Endothelial cell of umbilical vein (primary cell): ENCODE data around the gene LIX1. TPM values are rescaled to one million over a fixed set of nuclear protein-coding genes. Genes with fewer than 3 reads are reported as not detected.

Experiments
- BruUV-seq: library from RNA; stranded (reverse); fragments of 400-500 nt; replicated peaks from 2 replicates; lab custom pipeline; 2021; lab: Mats Ljungman, UMichigan
- CTCF ChIA-PET: fragments of 300-600, 350-600 bp; sonication (Branson Sonifier 250); formaldehyde crosslinking; loops from one replicate; lab custom pipeline; 2021; ENCODE audit warnings: antibody characterized with exemption, inconsistent platforms; lab: Charles Lee
- POLR2A ChIA-PET: fragments of 300-600, 350-600 bp; sonication (Branson Sonifier 250); formaldehyde crosslinking; loops from one replicate; lab custom pipeline; 2021; ENCODE audit warnings: antibody characterized with exemption, inconsistent platforms; lab: Charles Lee
- DNase-seq: peaks from one replicate; pipeline ENCODE4 v3.0.0-alpha.2; 2011; ENCODE audit warnings: low read depth, low spot score
- FAIRE-seq: peaks from 2 replicates; lab custom pipeline; 2011; peaks lifted over from hg19 to GRCh38; lab: Jason Lieb, UNC
- H2AFZ ChIP-seq: 2 replicates; pipeline ENCODE4 v1.6.0; 2012; ENCODE audit warnings: low read depth, low read length, control low read depth, inconsistent platforms
- H3K27ac ChIP-seq: 2 replicates; pipeline ENCODE4 v1.5.1; 2011; ENCODE audit warnings: low read depth, mild to moderate bottlenecking, control low read depth, low read length, moderate library complexity; ENCODE audit not compliant: insufficient read depth
- H3K27me3 ChIP-seq, 2 experiments: 2 replicates each; pipeline versions ENCODE4 v1.6.0 to v1.6.1; 2011; ENCODE audit warnings: low read length in 2 of 2, mixed read lengths in 1 of 2; ENCODE audit not compliant: control insufficient read depth in 2 of 2, insufficient read depth in 2 of 2
- H3K36me3 ChIP-seq, 2 experiments: 2 replicates in 1 of 2; 3 replicates in 1 of 2; pipeline ENCODE4 v1.5.1; 2011; ENCODE audit warnings: low read length in 2 of 2, mild to moderate bottlenecking in 1 of 2, moderate library complexity in 1 of 2; ENCODE audit not compliant: control insufficient read depth in 2 of 2, insufficient read depth in 2 of 2; ENCODE audit errors: extremely low read depth in 1 of 2
- H3K4me1 ChIP-seq: 3 replicates; pipeline ENCODE4 v1.5.1; 2011; ENCODE audit warnings: mild to moderate bottlenecking, low read length; ENCODE audit not compliant: control insufficient read depth, insufficient read depth; ENCODE audit errors: extremely low read depth
- H3K4me2 ChIP-seq: 2 replicates; pipeline ENCODE4 v1.6.1; 2011; ENCODE audit warnings: low read length, control low read depth, mixed read lengths; ENCODE audit not compliant: insufficient read depth
- H3K4me3 ChIP-seq, 3 experiments: fragments of 200-600 bp in 1 of 3; sonication (generic), shearing (Covaris generic) in 1 of 3; replicated peaks in 1 of 3; 2 replicates each; pipeline ENCODE4 v1.5.1; 2011 to 2016; ENCODE audit warnings: control low read depth in 3 of 3, low read length in 3 of 3, mild to moderate bottlenecking in 2 of 3, inconsistent platforms in 1 of 3, low read depth in 1 of 3, moderate library complexity in 1 of 3; ENCODE audit not compliant: insufficient read depth in 1 of 3
- H3K79me2 ChIP-seq: 2 replicates; pipeline ENCODE4 v1.6.0; 2012; ENCODE audit warnings: low read length, inconsistent platforms; ENCODE audit not compliant: control insufficient read depth, insufficient read depth
- H3K9ac ChIP-seq: replicated peaks from 2 replicates; pipeline ENCODE3; 2011; ENCODE audit warnings: low read length, control low read depth; ENCODE audit not compliant: insufficient read depth; ENCODE audit errors: extremely low read depth
- H3K9me1 ChIP-seq: replicated peaks from 3 replicates; pipeline ENCODE4 v1.6.0; 2011; ENCODE audit warnings: mild to moderate bottlenecking, low read length; ENCODE audit not compliant: control insufficient read depth, insufficient read depth; ENCODE audit errors: extremely low read depth
- H3K9me3 ChIP-seq: replicated peaks from 2 replicates; pipeline ENCODE4 v1.5.1; 2012; ENCODE audit warnings: low read length, inconsistent platforms; ENCODE audit not compliant: control insufficient read depth, insufficient read depth
- H4K20me1 ChIP-seq: replicated peaks from 2 replicates; pipeline ENCODE3; 2011; ENCODE audit warnings: mild to moderate bottlenecking, low read length; ENCODE audit not compliant: control insufficient read depth, insufficient read depth; ENCODE audit errors: extremely low read depth
- CTCF ChIP-seq, 2 donors: IDR thresholded peaks; 1 replicate in 1 of 2; 2 replicates in 1 of 2; pipeline ENCODE4 v1.5.1; 2011; ENCODE audit warnings: low read length in 2 of 2, mild to moderate bottlenecking in 2 of 2, moderate library complexity in 2 of 2, control low read depth in 1 of 2, inconsistent platforms in 1 of 2, low read depth in 1 of 2; ENCODE audit not compliant: insufficient read depth in 1 of 2; ENCODE audit errors: extremely low read depth in 1 of 2
- EZH2 ChIP-seq: IDR thresholded peaks from 2 replicates; pipeline ENCODE4 v1.6.1; 2012; ENCODE audit warnings: borderline replicate concordance, low read depth, mild to moderate bottlenecking, moderate library complexity, low read length, inconsistent platforms; ENCODE audit not compliant: severe bottlenecking
- FOS ChIP-seq: IDR thresholded peaks from 2 replicates; pipeline ENCODE4 v1.6.1; 2011; ENCODE audit warnings: mild to moderate bottlenecking, low read length, moderate library complexity, borderline replicate concordance; ENCODE audit not compliant: insufficient read depth
- GATA2 ChIP-seq: IDR thresholded peaks from 2 replicates; pipeline ENCODE4 v1.7.0; 2011; ENCODE audit warnings: low read depth, mild to moderate bottlenecking, moderate library complexity, mixed read lengths, low read length; ENCODE audit not compliant: insufficient read length, insufficient read depth
- JUN ChIP-seq: IDR thresholded peaks from 2 replicates; pipeline ENCODE4 v1.6.1; 2011; ENCODE audit warnings: borderline replicate concordance, low read depth; ENCODE audit not compliant: insufficient read length, insufficient read depth
- MAX ChIP-seq: IDR thresholded peaks from 2 replicates; pipeline ENCODE4 v1.6.1; 2011; ENCODE audit not compliant: insufficient read depth, insufficient read length
- MYC ChIP-seq: IDR thresholded peaks from one replicate; pipeline ENCODE4 v1.6.1; 2011; ENCODE audit warnings: mild to moderate bottlenecking, low read depth, low read length
- POLR2A ChIP-seq: IDR thresholded peaks from 2 replicates; pipeline ENCODE4 v1.6.1; 2012; ENCODE audit warnings: low read depth, mild to moderate bottlenecking, control low read depth, low read length
- POLR2AphosphoS5 ChIP-seq: IDR thresholded peaks from 2 replicates; pipeline ENCODE4 v1.6.1; 2012; ENCODE audit warnings: low read depth, mild to moderate bottlenecking, control low read depth, low read length, moderate library complexity; ENCODE audit not compliant: insufficient read depth
- dilution Hi-C: fragments of 300-500 bp; cut with MboI; formaldehyde crosslinking; loops from one replicate; pipeline ENCODE4 v1.15.0; 2019; ENCODE audit warnings: low sequenced_read_pairs; ENCODE audit not compliant: extremely low pct_ligation_motif_present
- intact Hi-C: fragments of 100-400 bp; cut with micrococcal nuclease; formaldehyde crosslinking; loops from one replicate; pipeline ENCODE4 v1.10.0; 2022
- polyA plus RNA-seq, 4 experiments: library from polyadenylated mRNA; depleted of rRNA in 3 of 4; stranded (reverse) in 3 of 4; unstranded in 1 of 4; fragments of >200 nt; gene quantifications; 2 replicates each; pipeline versions ENCODE4 v1.2.1 to v1.2.3, GENCODE V29; 2011 to 2012; ENCODE audit warnings: missing spikeins in 1 of 4
- total RNA-seq: library from RNA; stranded (reverse); gene quantifications from 2 replicates; pipeline ENCODE4 v1.2.3, GENCODE V29; 2021

The LIX1 gene
- total and polyA plus RNA-seq, 2 donors (not counting 3 experiments of a cell fraction or from before 2014, with no cell fraction given): not detected

GRCh38 chr5:97078958-97079743, 63.3 kb downstream of the LIX1 start:
- no peak overlapping the region for H2AFZ ChIP-seq
- no peaks in the 10 kb centered on the region for H3K9me1 ChIP-seq
- no peak overlapping the region for H3K4me3 ChIP-seq
- no peaks in the 10 kb centered on the region for H3K36me3 ChIP-seq
- intact Hi-C loops: no loop called here
- FAIRE-seq (no peak), DNase-seq (no peak)
- peaks cover 0 to 3% of the 10 kb centered on the region in 2 experiments for H3K27me3 ChIP-seq
- no peak overlapping the region for H3K27ac ChIP-seq
- TF ChIP-seq POLR2A: no peak
- TF ChIP-seq GATA2: no peak
- no peak for TF ChIP-seq JUN
- TF ChIP-seq MAX: no peak
- no peak for TF ChIP-seq CTCF (IDR thresholded peaks at IDR 0.05; ENCODE audit: extremely low read depth in 1 of 2, insufficient read depth in 1 of 2, low read depth in 1 of 2, low read length in 2 of 2)
- TF ChIP-seq EZH2: no peak
- TF ChIP-seq MYC: no peak
- TF ChIP-seq FOS: no peak
- TF ChIP-seq POLR2AphosphoS5: no peak
- no peak overlapping the region for H3K9ac ChIP-seq
- H4K20me1 ChIP-seq: no peaks in the 10 kb centered on the region
- H3K9me3 ChIP-seq: no peaks in the 10 kb centered on the region
- no TSS peak for BruUV-seq
- ChIA-PET POLR2A (no interaction called here), CTCF (no interaction called here)
- H3K79me2 ChIP-seq: no peaks in the 10 kb centered on the region
- H3K4me1 ChIP-seq: peaks cover 5% of the 10 kb centered on the region
- no peak overlapping the region for H3K4me2 ChIP-seq
- dilution Hi-C loops: no loop called here
